Osteoblast (primary cell): ENCODE results near the gene SORCS2. TPM values are rescaled to one million over a fixed set of nuclear protein-coding genes. Genes with fewer than 3 reads are reported as not detected.
"Not testable (repeated sequence)": the region's sequence is repeated elsewhere in the genome, so short reads cannot be mapped to it uniquely, and the experiment has no call there.

Experiments used
- DNase-seq: peaks from one replicate; pipeline ENCODE4 v3.0.0; 2011; ENCODE audit warnings: low spot score, mixed read lengths; ENCODE audit not compliant: insufficient read length; ENCODE audit errors: missing footprints
- H2AFZ ChIP-seq: 2 replicates; pipeline ENCODE4 v1.6.0; 2011; ENCODE audit warnings: mild to moderate bottlenecking, low read length
- H3K27ac ChIP-seq: 2 replicates; pipeline ENCODE4 v1.5.1; 2011; ENCODE audit warnings: mild to moderate bottlenecking, low read depth, low read length, moderate library complexity
- H3K27me3 ChIP-seq: 2 replicates; pipeline ENCODE4 v1.6.0; 2012; ENCODE audit warnings: mild to moderate bottlenecking, control low read depth, inconsistent platforms, low read length, moderate library complexity; ENCODE audit not compliant: insufficient read depth
- H3K36me3 ChIP-seq: 2 replicates; pipeline ENCODE4 v1.5.1; 2011; ENCODE audit warnings: mild to moderate bottlenecking, low read length, control low read depth, moderate library complexity; ENCODE audit not compliant: insufficient read depth
- H3K4me1 ChIP-seq: 2 replicates; pipeline ENCODE4 v1.5.1; 2011; ENCODE audit warnings: mild to moderate bottlenecking, low read length, control low read depth, moderate library complexity; ENCODE audit not compliant: insufficient read depth
- H3K4me2 ChIP-seq: 2 replicates; pipeline ENCODE4 v1.6.0; 2011; ENCODE audit warnings: mild to moderate bottlenecking, low read length; ENCODE audit not compliant: insufficient read depth
- H3K4me3 ChIP-seq: fragments of 200-600 bp; sonication (generic); 3 replicates; pipeline ENCODE4 v1.5.1; 2012; ENCODE audit warnings: mild to moderate bottlenecking, low read length, inconsistent platforms; ENCODE audit not compliant: insufficient read depth
- H3K79me2 ChIP-seq: 2 replicates; pipeline ENCODE4 v1.6.0; 2012; ENCODE audit warnings: mild to moderate bottlenecking, low read length, control low read depth, inconsistent platforms; ENCODE audit not compliant: insufficient read depth
- H3K9me3 ChIP-seq: 2 replicates; pipeline ENCODE4 v1.5.1; 2011; ENCODE audit warnings: low read depth, low read length, control low read depth
- H4K20me1 ChIP-seq: 2 replicates; pipeline ENCODE4 v1.6.0; 2012; ENCODE audit warnings: mild to moderate bottlenecking, low read length, control low read depth; ENCODE audit not compliant: insufficient read depth
- total RNA-seq: library from RNA; depleted of rRNA; stranded (reverse); fragments of >200 nt; gene quantifications from 2 replicates; pipeline ENCODE4 v1.2.3, GENCODE V29; 2012
- TF ChIP-seq, protein P1 (sequence below): IDR thresholded peaks from 2 replicates; pipeline ENCODE4 v1.5.1; 2011; ENCODE audit warnings: mild to moderate bottlenecking, low read depth, low read length, moderate library complexity; ENCODE audit errors: extremely low read depth

SORCS2 gene
- total RNA-seq, 1 donor, result 9.0 TPM

DNA sequence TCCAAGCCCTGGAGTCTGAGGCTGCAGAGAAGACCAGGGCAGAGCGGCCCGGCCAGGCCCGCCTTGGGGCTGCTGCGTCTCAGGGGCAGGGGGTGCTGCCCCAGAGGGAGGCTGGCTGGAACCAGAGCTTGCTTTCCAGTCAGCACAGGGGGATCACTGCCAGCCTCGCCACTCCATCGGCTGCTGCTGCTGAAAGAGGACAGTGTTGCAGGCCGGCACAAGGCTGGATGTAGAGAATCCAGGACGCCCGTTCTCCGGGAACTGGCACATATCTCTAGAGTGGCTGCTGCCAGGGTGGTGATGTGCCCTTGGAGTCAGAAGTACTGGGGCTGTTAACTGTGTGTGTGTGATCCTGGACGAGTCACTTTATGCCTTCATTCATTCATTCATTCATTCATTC, 31.9 kb upstream of the SORCS2 start:
- Histone ChIP-seq H4K20me1 (no peaks in the 10 kb centered on the region), H3K27me3 (peaks cover 13% of the 10 kb centered on the region), H3K79me2 (no peaks in the 10 kb centered on the region), H3K27ac (no peak overlapping the region), H3K36me3 (no peaks in the 10 kb centered on the region), H2AFZ (no peak overlapping the region), H3K4me1 (peaks cover 10% of the 10 kb centered on the region), H3K4me3 (no peak overlapping the region), H3K9me3 (no peaks in the 10 kb centered on the region), H3K4me2 (no peak overlapping the region)
- TF ChIP-seq, protein P1, sequence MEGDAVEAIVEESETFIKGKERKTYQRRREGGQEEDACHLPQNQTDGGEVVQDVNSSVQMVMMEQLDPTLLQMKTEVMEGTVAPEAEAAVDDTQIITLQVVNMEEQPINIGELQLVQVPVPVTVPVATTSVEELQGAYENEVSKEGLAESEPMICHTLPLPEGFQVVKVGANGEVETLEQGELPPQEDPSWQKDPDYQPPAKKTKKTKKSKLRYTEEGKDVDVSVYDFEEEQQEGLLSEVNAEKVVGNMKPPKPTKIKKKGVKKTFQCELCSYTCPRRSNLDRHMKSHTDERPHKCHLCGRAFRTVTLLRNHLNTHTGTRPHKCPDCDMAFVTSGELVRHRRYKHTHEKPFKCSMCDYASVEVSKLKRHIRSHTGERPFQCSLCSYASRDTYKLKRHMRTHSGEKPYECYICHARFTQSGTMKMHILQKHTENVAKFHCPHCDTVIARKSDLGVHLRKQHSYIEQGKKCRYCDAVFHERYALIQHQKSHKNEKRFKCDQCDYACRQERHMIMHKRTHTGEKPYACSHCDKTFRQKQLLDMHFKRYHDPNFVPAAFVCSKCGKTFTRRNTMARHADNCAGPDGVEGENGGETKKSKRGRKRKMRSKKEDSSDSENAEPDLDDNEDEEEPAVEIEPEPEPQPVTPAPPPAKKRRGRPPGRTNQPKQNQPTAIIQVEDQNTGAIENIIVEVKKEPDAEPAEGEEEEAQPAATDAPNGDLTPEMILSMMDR, result no peak
- peak; percentile 32 for DNase-seq

- Histone ChIP-seq H3K4me3 (no peak overlapping the region), H4K20me1 (no peaks in the 10 kb centered on the region), H3K4me2 (no peak overlapping the region), H3K36me3 (no peaks in the 10 kb centered on the region), H2AFZ (no peak overlapping the region), H3K4me1 (peaks cover 10% of the 10 kb centered on the region), H3K27ac (no peak overlapping the region), H3K27me3 (peaks cover 13% of the 10 kb centered on the region), H3K9me3 (no peaks in the 10 kb centered on the region), H3K79me2 (no peaks in the 10 kb centered on the region)
- TF ChIP-seq, protein P1, result no peak
- peak; percentile 23 for DNase-seq
Observed at GRCh38 chr4:7160951-7161440, 31.3 kb upstream of the SORCS2 start.

DNA sequence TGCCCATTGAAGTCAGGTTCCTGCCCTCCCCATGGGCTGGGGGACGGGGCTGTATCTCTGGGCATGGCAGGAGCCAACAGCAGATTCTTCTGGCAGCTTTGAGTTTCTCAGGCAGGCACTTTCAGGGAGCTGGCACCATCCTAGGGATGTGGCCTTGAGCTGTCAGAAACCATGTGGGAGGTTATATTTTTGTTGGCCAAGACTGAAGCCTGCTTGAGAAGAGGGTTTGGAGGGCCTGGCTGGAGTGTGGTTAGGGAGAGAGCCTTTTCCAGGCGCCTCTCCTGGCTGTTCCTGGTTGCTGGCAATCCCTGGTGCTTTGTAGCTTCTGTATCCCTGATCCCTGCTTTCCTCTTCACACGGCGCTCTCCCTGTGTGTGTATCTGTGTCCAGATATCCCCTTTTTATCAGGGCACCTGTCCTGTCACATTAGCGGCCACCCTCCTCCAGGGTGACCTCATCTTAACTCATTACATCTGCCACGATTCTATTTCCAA, 30.6 kb upstream of the SORCS2 start:
- H2AFZ ChIP-seq, result no peak overlapping the region
- H3K9me3 ChIP-seq, result no peaks in the 10 kb centered on the region
- H3K79me2 ChIP-seq, result no peaks in the 10 kb centered on the region
- no peaks in the 10 kb centered on the region for H4K20me1 ChIP-seq
- no peak overlapping the region for H3K4me3 ChIP-seq
- H3K27me3 ChIP-seq, result peaks cover 13% of the 10 kb centered on the region
- TF ChIP-seq, protein P1, result no peak
- peak; percentile 96 for DNase-seq
- no peaks in the 10 kb centered on the region for H3K36me3 ChIP-seq
- no peak overlapping the region for H3K27ac ChIP-seq
- H3K4me1 ChIP-seq, result peaks cover 10% of the 10 kb centered on the region
- H3K4me2 ChIP-seq, result peak overlapping the region; percentile 25

- H2AFZ ChIP-seq, result not testable (repeated sequence)
Observed at GRCh38 chr4:7165056-7165873, 27.1 kb upstream of the SORCS2 start.

More at GRCh38 chr4:7165056-7165873, 27.1 kb upstream of the SORCS2 start:
- not testable (repeated sequence) for H3K36me3 ChIP-seq, H4K20me1 ChIP-seq, H3K27ac ChIP-seq, H3K4me3 ChIP-seq, H3K79me2 ChIP-seq, H3K4me2 ChIP-seq, H3K27me3 ChIP-seq, H3K9me3 ChIP-seq
- H3K4me1 ChIP-seq, result peaks cover 10% of the 10 kb centered on the region
- peak; percentile 22 for DNase-seq
